Embryonic facial prominence (tissue), 1 donor: ENCODE measurements around the gene ADAM23.
"Not testable (repeated sequence)": the region's sequence is repeated elsewhere in the genome, so short reads cannot be mapped to it uniquely, and the experiment has no call there.

Source experiments
- DNase-seq: peaks from one replicate; pipeline ENCODE4 v3.0.0-alpha.2; 2016; ENCODE audit errors: extremely low spot score

Gene ADAM23

DNA sequence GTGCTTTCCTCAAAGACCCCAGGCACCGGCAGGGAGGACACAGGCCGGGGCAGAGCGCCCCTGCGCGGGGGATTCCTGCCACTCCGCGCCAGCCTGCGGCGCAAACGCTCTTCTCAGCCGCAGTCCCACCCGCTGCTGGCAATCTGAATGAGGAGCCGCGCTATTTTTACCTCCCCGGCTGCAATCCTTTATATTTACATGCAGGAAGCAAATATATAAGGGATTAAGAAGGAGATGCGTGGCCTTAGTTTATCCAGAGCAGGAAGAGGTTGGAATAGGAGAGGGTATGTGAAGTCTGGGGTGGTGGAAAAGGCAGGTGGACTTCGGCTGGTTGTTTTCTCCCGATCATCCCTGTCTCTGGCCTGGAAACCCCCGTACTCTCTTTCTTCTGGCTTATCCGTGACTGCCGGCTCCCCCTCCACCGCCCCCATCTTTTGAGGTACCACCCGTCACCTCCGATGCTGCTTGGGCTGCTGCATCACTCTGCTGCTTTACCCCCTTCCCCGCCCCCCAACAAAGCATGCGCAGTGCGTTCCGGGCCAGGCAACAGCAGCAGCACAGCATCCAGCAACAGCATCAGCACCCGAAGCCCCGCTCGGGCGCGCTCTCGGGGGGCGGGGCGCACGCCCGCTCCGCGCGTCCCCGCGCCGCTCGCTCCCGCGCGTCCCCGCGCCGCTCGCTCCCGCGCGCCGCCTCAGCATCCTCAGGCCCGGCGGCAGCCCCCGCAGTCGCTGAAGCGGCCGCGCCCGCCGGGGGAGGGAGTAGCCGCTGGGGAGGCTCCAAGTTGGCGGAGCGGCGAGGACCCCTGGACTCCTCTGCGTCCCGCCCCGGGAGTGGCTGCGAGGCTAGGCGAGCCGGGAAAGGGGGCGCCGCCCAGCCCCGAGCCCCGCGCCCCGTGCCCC lies at the start of gene ADAM23:
TSS of gene ADAM23 (plus strand) at position 700 of the 902 bp plus-strand sequence. CDS start 335 bp downstream, outside the sequence.
- DNase-seq, result no peak

- DNase-seq, result no peak
These were observed 47.1 kb upstream of the ADAM23 start for GRCh38 chr2:206396211-206396610.

- DNase-seq, result not testable (repeated sequence)
These were observed 40.3 kb upstream of the ADAM23 start for GRCh38 chr2:206402956-206403569.

DNA sequence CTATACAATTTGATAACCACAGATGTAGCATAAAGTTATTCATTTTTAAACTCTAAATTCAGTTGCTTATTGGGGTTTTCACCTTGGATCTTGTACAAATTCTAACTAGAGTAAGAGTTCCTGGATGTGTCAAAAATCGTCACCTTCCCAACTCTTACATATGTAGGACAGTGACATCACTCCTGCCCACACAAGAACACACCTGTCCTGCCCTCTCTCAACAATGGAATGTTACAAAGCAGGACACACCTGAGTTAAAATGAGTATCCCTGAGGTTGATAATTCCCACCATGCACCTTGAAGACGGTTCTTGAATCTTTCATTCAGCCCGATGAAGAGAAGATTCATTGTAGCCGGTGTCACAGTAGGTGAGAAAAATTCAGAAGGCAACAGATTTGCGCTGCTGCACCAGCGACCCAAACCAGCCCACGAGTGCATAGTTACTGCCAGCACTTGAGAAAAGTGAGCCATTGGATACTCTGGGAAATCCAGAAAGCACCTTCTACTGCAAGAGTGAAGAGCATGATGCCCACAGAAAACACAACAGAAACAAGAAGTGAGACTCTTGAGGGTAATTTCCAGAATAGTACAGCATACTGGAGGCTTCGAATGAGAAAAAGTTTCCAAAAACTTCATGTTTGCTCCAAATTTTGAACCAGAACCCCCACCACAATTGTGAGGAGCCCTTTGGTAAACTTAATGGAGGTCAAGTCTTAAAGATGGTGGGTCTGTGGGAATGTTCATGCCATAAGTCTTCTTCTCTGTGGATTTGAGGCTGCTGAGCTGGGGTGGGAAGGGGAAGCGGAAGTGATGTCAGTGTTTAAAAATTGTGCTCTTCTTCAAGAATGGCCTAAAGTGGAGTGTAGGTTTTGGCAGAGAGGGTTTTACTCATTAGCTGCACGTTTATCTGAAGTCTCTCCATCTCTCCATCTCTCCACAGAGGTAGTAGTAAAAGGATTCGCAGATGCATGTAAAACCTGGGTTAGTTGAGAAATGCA lies 34.7 kb upstream of the ADAM23 start:
- no peak for DNase-seq

- no peak for DNase-seq
These were observed 32.6 kb upstream of the ADAM23 start for GRCh38 chr2:206410714-206411113.

DNA sequence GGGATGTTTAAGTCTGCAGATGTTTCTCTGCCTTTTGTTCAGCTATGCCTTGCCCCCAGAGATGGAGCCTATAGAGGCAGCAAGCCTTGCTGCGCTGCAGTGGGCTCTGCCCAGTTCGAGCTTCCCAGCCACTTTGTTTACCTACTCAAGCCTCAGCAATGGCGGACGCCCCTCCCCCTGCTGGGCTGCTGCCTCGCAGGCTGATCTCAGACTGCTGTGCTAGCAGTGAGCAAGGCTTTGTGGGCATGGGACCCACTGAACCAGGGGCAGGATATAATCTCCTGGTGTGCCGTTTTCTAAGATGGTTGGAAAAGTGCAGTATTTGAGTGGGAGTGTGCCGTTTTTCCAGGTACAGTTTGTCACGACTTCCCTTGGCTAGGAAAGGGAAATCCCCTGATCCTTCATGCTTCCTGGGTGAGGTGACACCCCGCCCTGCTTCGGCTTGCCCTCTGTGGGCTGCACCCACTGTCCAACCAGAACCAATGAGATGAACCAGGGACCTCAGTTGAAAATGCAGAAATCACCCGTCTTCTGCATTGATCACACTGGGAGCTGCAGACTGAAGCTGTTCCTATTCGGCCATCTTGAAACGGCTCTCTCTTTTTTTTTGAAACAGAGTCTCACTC lies 27.6 kb upstream of the ADAM23 start:
- DNase-seq, result no peak

DNA sequence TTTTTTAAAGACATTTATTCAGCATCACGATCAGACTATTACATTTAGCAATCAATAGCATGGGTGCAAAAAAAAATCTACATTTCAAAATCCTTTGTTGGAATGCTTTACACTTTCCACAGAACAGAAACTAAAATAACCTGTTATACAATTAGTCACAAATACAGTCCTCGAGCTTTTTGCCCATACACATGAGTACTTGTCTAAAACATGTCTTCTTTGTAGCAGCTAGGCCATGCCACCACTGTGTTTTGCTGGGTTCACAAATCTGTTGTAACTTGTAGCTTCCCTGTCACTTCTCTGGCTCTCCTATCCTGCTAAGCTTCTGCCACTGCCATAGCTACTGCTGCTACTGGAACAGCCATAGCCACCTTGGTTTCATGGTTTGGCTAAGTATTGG lies 24.4 kb upstream of the ADAM23 start:
- no peak for DNase-seq

GRCh38 chr2:206420721-206421120 lies 22.6 kb upstream of the ADAM23 start:
- no peak for DNase-seq

DNA sequence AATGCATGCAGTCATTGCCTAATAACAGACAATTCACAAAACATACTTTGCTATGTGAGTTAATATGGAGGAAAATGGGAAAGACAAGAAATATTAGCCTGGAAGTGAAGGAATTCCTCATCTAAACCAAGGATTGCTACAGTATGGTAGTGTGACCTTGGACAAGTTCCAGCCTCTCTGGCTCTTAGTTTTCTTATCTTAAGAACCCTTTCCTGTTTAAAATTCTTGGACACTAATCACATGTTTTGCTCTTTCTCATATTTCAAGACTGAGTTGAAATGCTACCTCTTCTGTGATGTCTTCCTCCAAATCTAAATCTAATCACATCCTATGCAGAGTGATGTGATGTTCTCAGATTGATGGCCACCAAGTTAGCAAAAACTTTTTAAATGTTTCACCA lies 20.8 kb upstream of the ADAM23 start:
- no peak for DNase-seq

DNA sequence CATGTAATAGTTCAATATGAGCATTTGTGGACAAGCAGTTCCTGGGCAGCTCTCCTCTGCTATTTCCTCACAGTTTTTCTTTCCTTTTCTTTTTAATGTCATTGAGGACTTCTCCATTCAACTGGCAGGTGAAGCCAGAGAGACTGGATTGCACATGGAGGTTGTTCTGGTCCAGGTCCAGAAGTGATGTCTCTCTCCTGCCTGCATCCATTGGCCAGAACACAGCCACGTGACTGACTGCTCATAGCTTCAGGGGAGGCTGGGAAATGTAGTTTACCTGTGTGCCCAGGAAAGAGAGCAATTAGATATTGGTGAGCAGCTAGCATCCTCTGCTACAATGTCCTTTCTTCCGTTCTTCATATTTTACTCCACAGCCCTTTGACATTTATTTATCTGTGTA lies 20.2 kb upstream of the ADAM23 start:
- DNase-seq, result no peak

- DNase-seq, result no peak
These were observed 19.2 kb upstream of the ADAM23 start for GRCh38 chr2:206424134-206424533.

- DNase-seq, result no peak
These were observed 14.5 kb upstream of the ADAM23 start for GRCh38 chr2:206428783-206429182.

DNA sequence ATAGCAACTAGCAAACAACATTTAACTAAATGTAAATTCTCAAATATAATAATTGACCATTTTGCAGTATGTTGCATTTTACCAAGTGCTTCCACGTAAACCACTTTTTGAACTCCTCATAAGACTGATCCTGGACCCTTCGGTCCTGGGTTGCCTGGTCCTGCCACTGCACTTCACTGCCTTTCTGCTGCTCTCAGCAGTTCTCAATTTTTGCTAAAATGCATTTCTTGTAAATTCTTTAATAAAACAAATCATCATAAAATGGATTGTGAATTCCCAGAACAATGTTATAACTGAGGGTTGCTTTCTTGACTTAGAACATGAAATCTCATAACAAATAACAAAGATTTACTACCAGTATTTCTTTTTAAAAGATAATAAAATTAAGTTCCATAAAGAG lies 12.9 kb upstream of the ADAM23 start:
- DNase-seq, result no peak

GRCh38 chr2:206431439-206431838 lies 11.9 kb upstream of the ADAM23 start:
- DNase-seq, result no peak

DNA sequence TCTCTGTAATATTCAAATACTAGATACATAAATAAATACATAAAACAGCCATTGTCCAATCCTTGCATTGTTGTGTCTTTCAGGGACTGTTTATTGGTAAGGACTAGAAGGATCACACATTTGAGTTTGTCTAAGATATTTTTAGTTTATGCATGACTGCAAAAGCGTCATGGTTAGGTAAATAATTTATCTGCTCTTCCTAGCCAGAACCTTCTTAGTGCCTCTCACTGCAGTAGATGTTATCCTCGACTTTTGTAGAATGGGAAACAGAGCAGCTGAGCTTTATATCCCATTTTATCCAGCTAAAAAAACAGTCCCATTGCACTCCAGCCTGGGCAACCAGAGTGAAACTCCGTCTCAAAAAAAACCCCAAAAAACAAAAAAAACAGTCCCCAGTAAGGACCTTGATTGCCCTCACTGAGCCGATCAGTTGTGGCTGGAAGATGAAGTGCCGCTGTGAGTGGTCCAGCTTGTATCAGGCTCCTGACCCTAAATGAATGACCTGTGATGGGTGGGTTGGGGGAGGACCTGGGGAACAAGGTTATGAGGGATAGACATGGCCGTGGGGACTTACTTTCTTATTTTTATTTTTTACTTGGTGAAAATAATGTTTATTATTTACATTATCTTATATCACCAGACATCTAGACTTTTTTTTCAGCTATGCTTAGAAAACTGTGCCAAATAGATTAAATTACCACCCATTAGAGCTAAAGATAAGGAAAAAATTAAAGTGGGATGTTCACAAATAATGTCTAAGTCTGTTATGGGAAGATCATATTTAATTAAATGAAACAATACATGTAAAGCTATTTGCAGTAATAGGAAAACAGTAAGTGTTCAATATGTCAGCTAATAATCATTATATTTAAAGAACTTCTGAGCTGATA lies 10.9 kb upstream of the ADAM23 start:
- no peak for DNase-seq

- no peak for DNase-seq
These were observed 10.1 kb upstream of the ADAM23 start for GRCh38 chr2:206433190-206433589.

DNA sequence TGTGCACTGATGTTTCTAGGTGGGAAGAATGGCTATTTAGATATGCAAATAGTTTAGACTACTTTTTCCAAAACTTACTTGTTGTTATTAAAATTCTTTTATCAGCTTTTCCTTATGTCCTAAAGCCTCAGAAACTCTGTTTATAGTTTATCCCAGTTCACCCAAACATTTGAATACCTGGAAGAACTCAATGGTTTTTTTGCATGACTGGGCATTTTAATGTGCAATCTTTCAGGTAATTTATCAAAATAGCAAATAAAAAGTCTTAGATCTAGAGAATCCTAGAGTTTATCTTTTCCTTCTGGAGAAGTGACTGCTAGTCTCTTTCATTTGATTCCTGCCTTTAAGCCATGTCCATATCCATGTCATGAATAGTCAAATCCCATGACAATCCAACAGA lies 9.6 kb upstream of the ADAM23 start:
- no peak for DNase-seq

GRCh38 chr2:206435742-206436141 lies 7.6 kb upstream of the ADAM23 start:
- DNase-seq, result no peak

DNA sequence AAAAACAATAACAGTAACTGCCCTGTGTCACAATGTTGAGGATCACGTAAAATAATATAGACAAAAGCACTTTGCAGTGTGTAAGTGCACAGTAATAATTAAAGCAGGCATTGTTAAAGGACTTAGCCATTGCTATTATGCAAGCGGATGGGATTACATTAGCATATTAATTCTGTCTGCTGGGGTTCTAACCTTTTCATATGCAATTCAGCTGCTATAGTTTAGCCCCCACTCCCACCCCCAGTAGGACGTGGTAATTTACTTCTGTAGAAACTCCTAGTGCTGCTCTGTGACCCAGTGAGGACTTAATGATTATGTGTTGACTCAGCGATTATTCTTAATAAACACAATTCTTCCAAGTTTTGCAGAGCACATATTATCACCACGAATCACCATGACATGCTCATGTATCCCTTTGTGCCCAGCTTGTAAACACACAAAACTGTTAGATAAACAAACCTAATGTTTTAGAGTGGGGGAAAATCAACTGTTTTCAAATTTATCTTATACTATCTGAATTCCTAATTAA lies 5.1 kb upstream of the ADAM23 start:
- no peak for DNase-seq

GRCh38 chr2:206442474-206442832 lies 879 bp upstream of the ADAM23 start:
- no peak for DNase-seq
